Testis (tissue), 2 donors: ENCODE measurements around the gene ASB2.

ENCODE experiments used
- POLR2A ChIP-seq: fragments of 450-650 bp; IDR thresholded peaks from one replicate; pipeline ENCODE4 v1.6.1; 2017; ENCODE audit warnings: antibody characterized with exemption, mild to moderate bottlenecking, moderate library complexity
- TF ChIP-seq, protein P1 (sequence below), 3 experiments: fragments of 450-650 bp in 2 of 3; fragments of 200-600 bp in 1 of 3; sonication (generic) in 1 of 3; IDR thresholded peaks; one replicate each; pipeline ENCODE4 v1.5.1; 2016 to 2019; ENCODE audit warnings: antibody characterized with exemption in 3 of 3, mild to moderate bottlenecking in 2 of 3, moderate library complexity in 1 of 3

DNA sequence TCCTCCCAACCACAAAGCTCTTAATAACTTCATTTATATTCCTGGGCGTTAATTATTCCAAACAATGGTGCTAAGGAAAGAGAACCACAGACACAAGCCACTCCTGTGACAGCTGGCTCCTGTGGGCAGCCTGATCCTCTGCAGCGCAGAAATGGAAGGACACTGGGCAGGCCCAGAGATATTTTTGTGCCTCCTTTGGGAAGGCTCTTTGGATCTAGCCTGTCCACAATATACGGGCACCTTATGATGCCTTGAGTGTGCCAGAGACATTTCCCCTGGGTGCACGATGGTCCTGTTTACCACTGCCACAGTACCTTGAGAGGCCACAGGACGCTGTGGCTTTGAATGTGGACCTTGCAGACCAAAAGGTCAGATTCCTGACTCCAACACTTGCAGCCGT is 2.1 kb downstream of the ASB2 start:
- TF ChIP-seq, protein P1, sequence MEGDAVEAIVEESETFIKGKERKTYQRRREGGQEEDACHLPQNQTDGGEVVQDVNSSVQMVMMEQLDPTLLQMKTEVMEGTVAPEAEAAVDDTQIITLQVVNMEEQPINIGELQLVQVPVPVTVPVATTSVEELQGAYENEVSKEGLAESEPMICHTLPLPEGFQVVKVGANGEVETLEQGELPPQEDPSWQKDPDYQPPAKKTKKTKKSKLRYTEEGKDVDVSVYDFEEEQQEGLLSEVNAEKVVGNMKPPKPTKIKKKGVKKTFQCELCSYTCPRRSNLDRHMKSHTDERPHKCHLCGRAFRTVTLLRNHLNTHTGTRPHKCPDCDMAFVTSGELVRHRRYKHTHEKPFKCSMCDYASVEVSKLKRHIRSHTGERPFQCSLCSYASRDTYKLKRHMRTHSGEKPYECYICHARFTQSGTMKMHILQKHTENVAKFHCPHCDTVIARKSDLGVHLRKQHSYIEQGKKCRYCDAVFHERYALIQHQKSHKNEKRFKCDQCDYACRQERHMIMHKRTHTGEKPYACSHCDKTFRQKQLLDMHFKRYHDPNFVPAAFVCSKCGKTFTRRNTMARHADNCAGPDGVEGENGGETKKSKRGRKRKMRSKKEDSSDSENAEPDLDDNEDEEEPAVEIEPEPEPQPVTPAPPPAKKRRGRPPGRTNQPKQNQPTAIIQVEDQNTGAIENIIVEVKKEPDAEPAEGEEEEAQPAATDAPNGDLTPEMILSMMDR (IDR thresholded peaks at IDR 0.05), result no peak
- no peak for TF ChIP-seq POLR2A
